Dermis microvascular lymphatic vessel endothelial cell (primary cell): ENCODE data around the gene DBT. TPM values are rescaled to one million over a fixed set of nuclear protein-coding genes. Genes with fewer than 3 reads are reported as not detected.
"Not testable (repeated sequence)": the region's sequence is repeated elsewhere in the genome, so short reads cannot be mapped to it uniquely, and the experiment has no call there.

Experiments used
- DNase-seq, 2 donors: peaks; one replicate each; pipeline versions ENCODE4 v3.0.0 to v3.0.0-alpha.2; 2010; ENCODE audit warnings: low read depth in 2 of 2
- total RNA-seq: library from RNA; depleted of rRNA; stranded (reverse); fragments of >200 nt; gene quantifications from 2 replicates; pipeline ENCODE4 v1.2.1, GENCODE V29; 2014

The DBT gene
- total RNA-seq, result 2.8 and 3.2 TPM in 2 replicates

- DNase-seq, result peak; percentile 82 to 94
Observed at GRCh38 chr1:100249537-100250257, at the start of gene DBT. Gene DBT (minus strand): TSS chr1:100249834. CDS start chr1:100249820, 14 bp downstream.

GRCh38 chr1:100298512-100298911, 48.9 kb upstream of the DBT start:
- DNase-seq, result no peak

GRCh38 chr1:100296997-100297396, 47.4 kb upstream of the DBT start:
- not testable (repeated sequence) for DNase-seq

- DNase-seq, result no peak
Observed at GRCh38 chr1:100296140-100296539, 46.5 kb upstream of the DBT start.

GRCh38 chr1:100292711-100293110, 43.1 kb upstream of the DBT start:
- peak; percentile 93 to 96 for DNase-seq

- DNase-seq, result peak; percentile 64 to 92
Observed at GRCh38 chr1:100290291-100290690, 40.7 kb upstream of the DBT start.

GRCh38 chr1:100287162-100287561, 37.5 kb upstream of the DBT start:
- no peak for DNase-seq

- DNase-seq, result no peak
Observed at GRCh38 chr1:100284591-100284990, 35.0 kb upstream of the DBT start.

GRCh38 chr1:100279954-100280682, 30.5 kb upstream of the DBT start:
- DNase-seq, result no peak

GRCh38 chr1:100279358-100279923, 29.8 kb upstream of the DBT start:
- DNase-seq, result no peak

GRCh38 chr1:100277866-100278265, 28.2 kb upstream of the DBT start:
- DNase-seq, result peak; percentile 16 to 52

- DNase-seq, result no peak
Observed at GRCh38 chr1:100268202-100268601, 18.6 kb upstream of the DBT start.

- no peak for DNase-seq
Observed at GRCh38 chr1:100267284-100267683, 17.6 kb upstream of the DBT start.

- DNase-seq, result peak in 1 of 2 donors; percentile 5
Observed at GRCh38 chr1:100266741-100267140, 17.1 kb upstream of the DBT start.

- DNase-seq, result peak; percentile 85 to 94
Observed at GRCh38 chr1:100265931-100266740, 16.5 kb upstream of the DBT start, which contains the start of gene RTCA. Gene RTCA (plus strand): TSS chr1:100266216. CDS start chr1:100266376, 160 bp downstream.

- DNase-seq, result peak in 1 of 2 donors; percentile 33
Observed at GRCh38 chr1:100265562-100265930, 15.9 kb upstream of the DBT start.

GRCh38 chr1:100264081-100264480, 14.4 kb upstream of the DBT start:
- not testable (repeated sequence) for DNase-seq

GRCh38 chr1:100261686-100262085, 12.1 kb upstream of the DBT start:
- DNase-seq, result no peak

GRCh38 chr1:100258427-100258826, 8.8 kb upstream of the DBT start:
- not testable (repeated sequence) for DNase-seq

- not testable (repeated sequence) for DNase-seq
Observed at GRCh38 chr1:100256273-100256672, 6.6 kb upstream of the DBT start.

- DNase-seq, result no peak
Observed at GRCh38 chr1:100253552-100253951, 3.9 kb upstream of the DBT start.

- DNase-seq, result no peak
Observed at GRCh38 chr1:100252901-100253300, 3.3 kb upstream of the DBT start.
